DMS 273 (cell line): ENCODE measurements around the gene LRRC59.
"Not testable (repeated sequence)": the region's sequence is repeated elsewhere in the genome, so short reads cannot be mapped to it uniquely, and the experiment has no call there.

Experiments used
- DNase-seq: peaks from one replicate; lab custom pipeline; 2025; ENCODE audit not compliant: unreplicated experiment; lab: John Stamatoyannopoulos, UW

Gene LRRC59

DNA sequence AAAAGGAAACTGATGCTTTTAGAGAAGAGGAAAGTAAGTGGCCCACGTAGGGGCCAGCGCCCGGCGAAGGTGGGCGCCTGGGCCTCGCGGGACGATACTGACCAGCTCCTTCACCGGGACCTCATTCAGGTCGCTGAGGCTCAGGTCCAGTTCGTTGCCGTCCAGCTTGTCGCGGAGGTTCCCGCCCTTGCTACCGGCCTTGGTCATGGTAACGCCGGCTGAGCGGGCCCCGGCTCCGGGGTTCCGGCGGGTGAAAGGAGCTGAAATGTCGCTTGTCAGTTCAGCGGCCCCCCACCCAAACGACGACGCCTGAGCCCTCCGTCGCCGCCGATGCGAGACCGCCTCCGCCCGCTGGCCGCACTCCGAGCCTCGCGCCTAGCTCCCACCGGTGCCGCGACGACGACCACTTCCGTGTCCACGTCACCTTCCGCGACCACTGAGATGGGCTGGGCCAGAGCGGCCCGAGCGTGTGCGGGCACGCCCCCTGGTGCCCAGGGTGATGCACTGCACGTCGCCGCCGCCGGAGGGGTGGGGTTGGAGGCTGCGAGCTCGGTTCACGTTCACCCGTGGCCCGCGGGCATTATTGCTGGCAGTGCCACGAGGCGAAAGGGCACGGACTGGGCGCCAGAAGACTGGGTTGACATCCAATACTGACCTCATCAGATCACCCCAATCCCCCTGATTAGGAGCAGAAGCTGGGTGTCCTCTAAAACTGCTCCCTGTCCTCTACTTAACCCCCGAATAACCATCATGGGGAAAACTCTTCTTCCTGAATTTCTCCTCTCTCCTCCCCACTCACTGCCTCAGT lies at the start of gene LRRC59:
LRRC59 (minus strand) TSS at position 413 of the 808 bp plus-strand sequence; CDS start at position 207, 206 bp downstream.
- DNase-seq: peak; percentile 92

DNA sequence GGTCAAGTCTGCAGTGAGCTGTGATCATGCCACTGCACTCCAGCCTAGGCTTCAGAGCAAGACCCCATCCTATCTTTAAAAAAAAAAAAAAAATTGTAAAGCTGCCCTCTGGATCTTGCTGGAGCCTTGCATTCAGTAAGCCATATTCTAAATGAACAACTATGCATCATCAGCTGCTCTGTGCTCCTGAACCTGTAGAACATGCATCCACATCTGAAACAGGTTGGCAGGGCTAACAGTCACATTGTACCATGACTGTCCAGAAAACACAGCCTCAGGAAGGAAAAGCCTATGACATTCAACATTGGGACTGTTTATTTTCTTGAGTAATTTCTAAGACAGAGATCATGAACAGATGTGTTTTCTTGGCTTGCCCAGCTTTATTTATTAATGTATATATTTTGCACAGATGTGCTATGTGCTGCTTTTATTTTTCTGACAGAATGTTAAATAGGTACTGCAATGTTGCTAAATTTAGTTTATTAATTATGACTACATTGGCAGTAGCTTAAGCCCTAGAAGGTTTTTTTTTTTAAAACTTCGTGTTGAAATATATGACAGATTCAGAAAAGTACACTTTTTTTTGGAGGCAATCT lies 48.5 kb upstream of the LRRC59 start:
- DNase-seq: no peak

DNA sequence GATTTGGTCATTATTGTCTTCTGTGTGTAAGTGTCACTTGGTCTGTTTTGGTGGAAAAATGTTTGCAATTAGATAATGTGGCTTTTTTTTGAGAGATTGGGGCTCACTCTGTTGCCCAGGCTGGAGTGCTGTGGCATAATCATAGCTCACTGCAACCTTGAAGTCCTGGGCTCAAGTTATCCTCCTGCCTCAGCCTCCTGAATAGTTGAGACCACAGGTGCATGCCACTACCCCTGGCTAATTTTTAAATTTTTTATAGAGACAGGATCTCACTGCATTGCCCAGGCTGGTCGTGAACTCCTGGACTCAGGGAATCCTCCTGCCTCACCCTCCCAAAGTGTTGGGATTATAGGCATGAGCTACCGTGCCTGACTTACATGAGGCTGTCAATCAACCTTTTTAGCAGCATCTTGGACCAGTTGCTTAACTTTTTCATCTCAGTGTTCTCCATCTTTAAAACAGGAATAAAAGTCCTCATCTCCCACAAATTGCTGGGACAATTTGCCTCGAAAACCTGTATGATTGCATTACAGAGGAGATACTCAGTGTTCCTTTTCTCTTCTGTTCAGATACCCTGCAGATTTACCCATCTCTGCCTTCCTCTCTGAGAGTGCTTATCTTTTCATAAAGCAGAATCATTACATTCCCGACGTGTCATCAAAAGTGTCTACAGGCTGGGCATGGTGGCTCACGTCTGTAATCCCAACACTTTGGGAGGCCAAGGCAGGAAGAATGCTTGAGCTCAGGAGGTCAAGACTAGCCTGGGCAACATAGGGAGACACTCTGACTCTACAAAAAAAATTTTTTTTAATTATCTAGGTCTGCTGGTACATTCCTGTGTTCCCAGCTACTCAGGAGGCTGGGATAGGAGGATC lies 47.8 kb upstream of the LRRC59 start:
- DNase-seq: no peak

GRCh38 chr17:50443505-50443974 lies 46.2 kb upstream of the LRRC59 start:
- DNase-seq: peak; percentile 82

DNA sequence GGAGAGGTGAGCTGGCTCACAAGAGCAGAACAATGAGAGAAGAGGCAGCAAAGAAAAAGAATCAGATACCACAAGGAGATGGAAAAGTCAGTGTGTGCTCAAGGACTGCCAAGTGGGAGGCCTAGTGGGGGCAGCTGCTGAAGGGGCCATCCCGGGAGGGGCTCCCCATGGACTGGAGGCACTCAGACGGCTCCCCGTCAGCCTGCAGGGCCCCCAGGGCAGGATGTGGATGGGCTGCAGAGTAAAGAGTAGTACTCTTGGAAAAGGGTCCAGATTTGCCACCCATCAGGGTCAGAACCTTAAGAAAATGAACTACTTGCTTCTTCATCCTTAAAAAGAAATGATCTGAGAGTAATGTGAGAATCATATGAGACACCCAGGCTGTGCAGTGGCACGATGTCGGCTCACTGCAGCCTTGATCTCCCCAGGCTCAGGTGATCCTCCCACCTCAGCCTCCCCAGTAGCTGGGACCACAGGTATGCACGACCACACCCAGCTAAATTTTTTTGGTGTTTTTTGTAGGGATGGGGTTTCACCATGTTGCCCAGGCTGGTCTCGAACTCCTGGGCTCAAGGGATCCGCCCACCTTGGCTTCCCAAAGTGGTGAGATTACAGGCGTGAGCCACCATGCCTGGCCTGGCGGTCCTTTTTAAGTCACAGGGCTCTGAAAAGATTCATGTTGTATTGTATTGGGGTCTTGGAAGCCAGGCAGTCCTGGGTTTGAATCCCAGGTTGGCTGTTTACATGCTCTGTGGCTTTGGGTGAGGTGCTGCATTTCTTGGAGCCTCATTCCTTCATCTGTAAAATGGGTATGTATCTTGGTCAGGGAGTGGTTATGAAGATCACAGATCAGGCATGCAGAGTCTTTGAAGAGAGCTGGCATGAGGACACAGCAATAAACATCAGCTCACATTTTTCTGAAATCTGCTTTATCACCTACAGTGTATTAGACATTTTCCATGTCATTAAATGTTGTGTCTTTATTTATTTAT lies 43.8 kb upstream of the LRRC59 start:
- DNase-seq: no peak

GRCh38 chr17:50440172-50440837 lies 43.0 kb upstream of the LRRC59 start:
- DNase-seq: no peak

- no peak for DNase-seq
These were observed 41.7 kb upstream of the LRRC59 start for GRCh38 chr17:50439008-50439407.

DNA sequence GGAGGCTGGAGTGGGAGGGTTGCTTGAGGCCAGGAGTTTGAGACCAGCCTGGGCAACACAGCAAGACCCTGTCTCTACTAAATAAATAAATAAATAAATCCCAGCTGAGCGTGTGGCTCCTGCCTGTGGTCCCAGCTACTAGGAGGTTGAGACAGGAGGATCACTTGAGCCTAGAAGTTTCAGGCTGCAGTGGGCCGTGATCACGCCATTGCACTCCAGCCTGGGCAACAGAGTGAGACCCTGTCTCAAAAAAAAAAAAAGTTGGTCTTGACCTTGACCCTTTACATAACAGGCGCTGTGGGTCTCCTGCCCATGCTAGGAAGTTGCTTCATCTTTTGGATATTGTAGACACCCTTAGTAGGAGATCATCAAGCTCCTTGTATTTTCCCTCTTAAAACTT lies 40.1 kb upstream of the LRRC59 start:
- DNase-seq: no peak

DNA sequence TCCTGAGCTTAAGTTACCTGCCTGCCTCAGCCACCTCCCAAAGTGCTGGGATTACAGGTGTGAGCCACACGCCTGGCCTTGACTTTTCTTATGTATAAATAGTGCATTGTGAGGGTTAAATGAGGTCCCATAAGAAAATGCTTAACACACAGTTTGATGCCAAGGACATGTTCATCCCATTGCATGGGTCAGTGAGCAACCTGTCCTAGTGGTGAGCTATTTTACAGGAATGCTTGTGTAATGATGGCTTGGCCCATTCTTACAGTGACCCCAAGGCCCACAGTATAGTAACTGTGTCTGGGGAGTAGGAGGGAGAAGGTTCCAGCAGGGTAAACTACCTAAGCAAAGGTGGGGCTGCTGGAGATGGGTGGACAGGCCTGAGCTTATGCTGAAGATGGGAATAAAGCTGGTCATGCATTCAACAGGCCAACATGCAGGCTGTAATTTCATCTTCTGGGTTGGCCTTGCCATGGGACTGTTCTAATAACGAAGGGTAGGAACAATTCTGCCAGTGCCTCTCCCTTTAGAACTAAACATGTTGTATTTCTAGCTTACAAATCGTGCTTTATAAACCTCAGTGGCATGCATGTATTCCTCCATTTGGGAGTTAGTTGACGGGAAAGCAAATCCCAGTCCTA lies 34.9 kb upstream of the LRRC59 start:
- no peak for DNase-seq

- DNase-seq: no peak
These were observed 33.7 kb upstream of the LRRC59 start for GRCh38 chr17:50430821-50431618.

DNA sequence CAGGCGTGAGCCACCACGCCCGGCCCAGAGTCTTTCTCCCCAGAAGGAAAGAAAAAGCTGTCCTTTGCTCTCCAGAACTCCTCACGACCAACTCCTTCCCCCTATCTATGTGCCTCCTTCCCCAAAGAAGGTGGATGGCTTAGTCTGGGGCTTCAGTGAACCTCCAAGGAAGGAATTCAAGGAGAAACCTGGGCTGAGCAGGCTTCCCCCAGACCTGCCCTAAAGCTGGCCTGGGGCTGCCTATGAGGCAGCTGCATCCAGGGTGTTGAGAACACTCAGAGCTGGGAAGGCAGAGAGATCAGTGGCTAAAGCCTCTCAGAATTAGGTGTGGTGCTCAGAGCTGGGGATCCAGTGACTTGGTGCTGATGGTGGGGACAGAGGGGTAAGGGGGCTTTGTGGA lies 32.5 kb upstream of the LRRC59 start:
- DNase-seq: no peak

- DNase-seq: no peak
These were observed 31.6 kb upstream of the LRRC59 start for GRCh38 chr17:50428831-50429424.

DNA sequence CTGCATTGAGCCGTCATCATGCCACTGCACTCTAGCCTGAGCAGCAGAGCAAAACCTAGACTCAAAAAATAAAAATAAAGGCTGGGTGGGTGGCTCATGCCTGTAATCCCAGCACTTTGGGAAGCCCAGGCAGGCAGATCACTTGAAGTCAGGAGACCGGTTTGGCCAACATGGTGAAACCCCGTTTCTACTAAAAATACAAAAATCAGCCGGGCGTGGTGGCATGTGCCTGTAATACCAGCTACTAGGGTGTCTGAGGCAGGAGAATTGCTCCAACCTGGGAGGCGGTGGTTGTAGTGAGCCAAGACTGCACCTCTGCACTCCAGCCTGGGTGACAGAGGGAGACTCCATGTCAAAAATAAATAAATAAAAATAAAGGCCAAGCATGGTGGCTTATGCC lies 30.8 kb upstream of the LRRC59 start:
- not testable (repeated sequence) for DNase-seq

DNA sequence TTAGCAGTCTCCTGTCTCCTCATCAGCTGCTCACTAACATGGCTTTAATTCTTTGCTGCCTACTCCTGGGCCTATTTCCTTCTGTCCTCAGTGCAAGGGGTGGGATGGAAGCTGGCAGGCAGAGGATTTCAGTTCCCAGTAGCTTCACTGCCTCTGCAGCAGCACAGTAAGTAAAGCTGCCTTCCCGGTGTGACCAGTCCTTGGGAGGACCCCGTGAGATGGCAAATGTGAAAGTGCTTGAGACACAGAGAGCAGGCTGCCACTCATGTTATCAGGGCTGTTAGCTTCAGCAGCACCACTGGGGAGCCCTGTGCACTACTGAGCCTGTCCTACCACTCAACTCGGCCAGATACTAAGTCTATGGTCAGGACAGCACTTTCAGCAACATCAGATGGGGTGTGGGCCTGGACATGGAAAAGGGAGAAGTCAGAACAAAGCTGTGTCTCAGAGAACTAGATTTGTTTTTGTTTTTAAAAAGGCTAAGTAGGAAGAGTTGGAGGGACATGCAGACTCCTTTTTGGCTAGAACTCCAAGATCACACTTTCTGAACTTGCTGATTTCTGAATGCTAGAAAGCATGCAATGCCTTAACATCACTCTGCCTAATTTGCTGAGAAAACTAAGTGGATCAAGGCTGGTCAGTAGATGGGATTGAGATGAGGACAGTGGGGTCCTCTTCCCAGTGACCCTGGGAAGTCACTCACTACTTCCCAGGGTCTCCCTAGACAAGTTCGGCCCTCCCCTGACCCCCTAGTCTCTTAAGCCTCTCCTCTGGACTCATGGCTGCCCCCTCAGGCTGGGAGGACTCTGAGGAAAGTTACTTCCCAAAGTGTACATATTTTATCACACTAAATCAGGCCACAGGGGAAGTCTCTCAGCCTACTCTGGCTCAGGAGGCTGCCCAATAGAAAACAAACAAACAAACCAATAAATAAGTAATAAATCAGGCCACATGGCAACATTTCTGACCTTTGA lies 29.8 kb upstream of the LRRC59 start:
- peak; percentile 49 for DNase-seq

DNA sequence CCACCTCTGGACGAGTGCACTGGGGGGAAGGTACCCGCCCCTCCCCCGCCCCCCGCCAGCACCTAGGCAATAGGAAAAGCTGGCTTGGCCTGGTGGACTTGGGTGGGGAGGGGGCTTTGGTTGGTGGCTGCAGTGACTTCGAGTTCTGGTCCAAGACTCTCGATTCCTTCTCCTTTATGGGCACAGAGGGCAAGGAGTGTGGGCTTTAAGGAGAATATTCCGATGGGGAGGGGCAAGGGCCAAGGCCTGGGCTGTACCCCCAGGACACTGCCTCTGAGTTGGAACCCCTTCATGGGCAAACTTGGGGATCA lies 29.1 kb upstream of the LRRC59 start:
- no peak for DNase-seq

DNA sequence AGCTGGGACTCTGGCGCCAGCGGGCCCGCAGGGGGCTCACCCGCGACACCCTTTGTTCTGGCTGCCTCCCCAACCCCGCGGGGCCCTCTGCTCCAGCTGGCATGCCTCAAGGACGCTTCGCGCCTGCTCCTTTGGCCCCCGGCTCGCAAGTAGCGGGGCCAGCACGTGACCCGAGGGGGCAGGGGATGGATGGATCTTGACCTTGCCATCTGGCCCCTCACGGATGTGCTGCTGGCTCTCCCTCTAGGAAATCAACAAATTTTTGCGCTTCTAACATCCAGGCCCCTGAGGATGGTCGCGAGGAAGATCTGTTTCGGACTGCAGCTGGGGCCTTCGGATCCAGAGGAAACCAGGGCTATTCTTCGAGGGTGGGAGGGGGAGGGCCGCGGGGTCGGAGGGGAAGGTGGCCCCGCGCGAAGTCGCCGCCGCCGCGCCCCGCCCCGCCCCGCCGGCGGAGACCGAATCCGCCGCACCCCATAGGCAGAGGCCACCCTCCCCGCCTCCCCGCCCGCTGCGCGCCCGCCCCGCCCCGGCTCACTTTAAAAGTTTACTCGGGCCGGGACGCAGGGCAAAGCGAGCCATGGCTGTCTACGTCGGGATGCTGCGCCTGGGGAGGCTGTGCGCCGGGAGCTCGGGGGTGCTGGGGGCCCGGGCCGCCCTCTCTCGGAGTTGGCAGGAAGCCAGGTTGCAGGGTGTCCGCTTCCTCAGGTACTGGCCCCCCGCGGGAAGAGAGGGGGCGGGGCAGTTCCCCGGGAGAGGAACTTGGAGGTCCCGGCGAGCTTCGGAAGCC lies 28.6 kb upstream of the LRRC59 start, which contains the start of gene ACSF2:
ACSF2 (plus strand) TSS at position 537 of the 790 bp plus-strand sequence; CDS start at position 581, 44 bp downstream.
- DNase-seq: peak; percentile 84
